ENCODE measurements around the gene WASF3.

Gene WASF3

DNA sequence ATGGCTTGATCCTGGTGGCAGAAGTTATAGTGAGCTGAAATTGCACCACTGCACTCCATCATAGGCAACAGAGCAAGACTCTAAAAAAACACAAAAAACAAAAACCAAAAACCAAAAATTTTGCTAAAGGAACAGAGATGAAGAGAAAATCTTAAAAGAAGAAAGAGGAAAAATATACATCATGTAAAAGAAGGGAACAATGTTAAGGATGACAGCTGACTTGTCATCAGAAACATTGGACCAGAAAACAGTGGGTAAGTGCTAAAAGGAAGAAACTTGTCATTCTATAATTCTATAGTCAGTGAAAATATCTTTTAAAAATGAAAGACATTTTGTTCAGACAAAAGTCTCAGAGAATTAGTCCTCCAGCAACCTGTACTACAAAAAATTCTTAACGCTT, 93.8 kb downstream of the WASF3 start:
- TF ChIP-seq, protein P1, sequence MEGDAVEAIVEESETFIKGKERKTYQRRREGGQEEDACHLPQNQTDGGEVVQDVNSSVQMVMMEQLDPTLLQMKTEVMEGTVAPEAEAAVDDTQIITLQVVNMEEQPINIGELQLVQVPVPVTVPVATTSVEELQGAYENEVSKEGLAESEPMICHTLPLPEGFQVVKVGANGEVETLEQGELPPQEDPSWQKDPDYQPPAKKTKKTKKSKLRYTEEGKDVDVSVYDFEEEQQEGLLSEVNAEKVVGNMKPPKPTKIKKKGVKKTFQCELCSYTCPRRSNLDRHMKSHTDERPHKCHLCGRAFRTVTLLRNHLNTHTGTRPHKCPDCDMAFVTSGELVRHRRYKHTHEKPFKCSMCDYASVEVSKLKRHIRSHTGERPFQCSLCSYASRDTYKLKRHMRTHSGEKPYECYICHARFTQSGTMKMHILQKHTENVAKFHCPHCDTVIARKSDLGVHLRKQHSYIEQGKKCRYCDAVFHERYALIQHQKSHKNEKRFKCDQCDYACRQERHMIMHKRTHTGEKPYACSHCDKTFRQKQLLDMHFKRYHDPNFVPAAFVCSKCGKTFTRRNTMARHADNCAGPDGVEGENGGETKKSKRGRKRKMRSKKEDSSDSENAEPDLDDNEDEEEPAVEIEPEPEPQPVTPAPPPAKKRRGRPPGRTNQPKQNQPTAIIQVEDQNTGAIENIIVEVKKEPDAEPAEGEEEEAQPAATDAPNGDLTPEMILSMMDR (IDR thresholded peaks at IDR 0.05; ENCODE audit: low read depth, low read length) = no peak
- no peak for TF ChIP-seq EZH2phosphoT487 (IDR thresholded peaks at IDR 0.05; ENCODE audit: low read depth)
- no peak overlapping the region for H3K4me2 ChIP-seq (ENCODE audit: low read length)
- no peak overlapping the region for H3K9ac ChIP-seq (ENCODE audit: low read length)
- H3K4me3 ChIP-seq (ENCODE audit: low read length) = no peak overlapping the region
- no peaks in the 10 kb centered on the region; the same call in 1 of the 2 replicates for H3K9me3 ChIP-seq (ENCODE audit: insufficient read depth, low read length)
- no peak overlapping the region for H2AFZ ChIP-seq (ENCODE audit: low read depth, low read length)
- H4K20me1 ChIP-seq (ENCODE audit: insufficient read depth, low read length) = no peaks in the 10 kb centered on the region
- H3K4me1 ChIP-seq (ENCODE audit: low read length) = no peaks in the 10 kb centered on the region
- no peaks in the 10 kb centered on the region for H3K36me3 ChIP-seq (replicated peaks; ENCODE audit: low read depth, low read length)
- H3K27me3 ChIP-seq (ENCODE audit: low read depth, low read length) = peaks cover 32% of the 10 kb centered on the region; the same call in 1 of the 2 replicates
- no peak overlapping the region for H3K27ac ChIP-seq (ENCODE audit: low read length)
- no peaks in the 10 kb centered on the region for H3K79me2 ChIP-seq (ENCODE audit: low read length)

DNA sequence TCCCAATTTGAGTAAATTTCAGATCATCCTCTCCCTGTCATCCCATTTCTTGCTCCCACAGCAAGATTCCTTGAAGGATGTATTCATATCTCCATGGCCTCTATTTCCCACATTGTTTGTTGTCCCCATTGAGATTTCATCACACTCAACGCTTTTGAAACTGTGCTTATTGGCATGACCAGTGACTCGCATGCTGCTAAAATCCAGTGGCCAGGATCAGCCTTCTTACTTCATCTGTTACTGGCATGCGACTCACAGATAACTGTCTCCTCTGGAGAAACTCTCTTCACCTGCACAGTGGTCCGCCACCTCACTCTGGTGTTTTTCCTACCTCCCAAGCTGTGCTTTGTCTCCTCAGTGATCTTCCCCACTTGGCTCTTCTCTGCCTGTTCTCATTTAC, 95.8 kb downstream of the WASF3 start:
- no peak overlapping the region for H3K9ac ChIP-seq (ENCODE audit: low read length)
- no peaks in the 10 kb centered on the region for H3K36me3 ChIP-seq (replicated peaks; ENCODE audit: low read depth, low read length)
- H3K79me2 ChIP-seq (ENCODE audit: low read length) = no peaks in the 10 kb centered on the region
- no peaks in the 10 kb centered on the region; the same call in 1 of the 2 replicates for H3K9me3 ChIP-seq (ENCODE audit: insufficient read depth, low read length)
- TF ChIP-seq, protein P1 (IDR thresholded peaks at IDR 0.05; ENCODE audit: low read depth, low read length) = no peak
- no peak for TF ChIP-seq EZH2phosphoT487 (IDR thresholded peaks at IDR 0.05; ENCODE audit: low read depth)
- no peak overlapping the region for H2AFZ ChIP-seq (ENCODE audit: low read depth, low read length)
- H3K27ac ChIP-seq (ENCODE audit: low read length) = no peak overlapping the region
- peaks cover 24% of the 10 kb centered on the region; the same call in 1 of the 2 replicates for H3K27me3 ChIP-seq (ENCODE audit: low read depth, low read length)
- no peaks in the 10 kb centered on the region for H3K4me1 ChIP-seq (ENCODE audit: low read length)
- no peak overlapping the region for H3K4me3 ChIP-seq (ENCODE audit: low read length)
- no peaks in the 10 kb centered on the region for H4K20me1 ChIP-seq (ENCODE audit: insufficient read depth, low read length)
- H3K4me2 ChIP-seq (ENCODE audit: low read length) = no peak overlapping the region

DNA sequence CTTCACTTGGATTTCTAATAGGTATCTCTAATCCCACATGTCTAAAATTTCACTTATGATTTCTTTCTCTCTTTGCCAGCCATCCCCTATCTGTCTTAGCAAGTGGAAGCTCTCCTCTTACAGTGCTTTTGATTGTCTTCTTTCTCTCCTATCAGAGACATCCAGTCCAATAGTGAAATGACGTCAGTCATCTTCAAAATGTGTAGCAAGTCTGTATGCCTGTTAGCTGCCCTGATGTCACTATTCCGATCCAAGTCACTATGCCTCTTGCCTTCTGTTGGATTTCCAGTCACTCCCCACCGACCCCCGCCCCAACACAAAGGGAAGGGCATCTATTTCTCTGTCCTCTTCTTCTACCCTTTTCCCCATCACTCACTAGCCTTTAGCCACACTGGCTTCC, 96.4 kb downstream of the WASF3 start:
- no peak for TF ChIP-seq EZH2phosphoT487 (IDR thresholded peaks at IDR 0.05; ENCODE audit: low read depth)
- TF ChIP-seq, protein P1 (IDR thresholded peaks at IDR 0.05; ENCODE audit: low read depth, low read length) = no peak
- Histone ChIP-seq H3K4me2 (ENCODE audit: low read length) (no peak overlapping the region), H3K9ac (ENCODE audit: low read length) (no peak overlapping the region), H4K20me1 (ENCODE audit: insufficient read depth, low read length) (no peaks in the 10 kb centered on the region), H3K36me3 (replicated peaks; ENCODE audit: low read depth, low read length) (no peaks in the 10 kb centered on the region), H3K9me3 (ENCODE audit: insufficient read depth, low read length) (no peaks in the 10 kb centered on the region; the same call in 1 of the 2 replicates), H2AFZ (ENCODE audit: low read depth, low read length) (no peak overlapping the region), H3K27ac (ENCODE audit: low read length) (no peak overlapping the region), H3K4me3 (ENCODE audit: low read length) (no peak overlapping the region), H3K27me3 (ENCODE audit: low read depth, low read length) (peaks cover 24% of the 10 kb centered on the region; the same call in 1 of the 2 replicates), H3K79me2 (ENCODE audit: low read length) (no peaks in the 10 kb centered on the region), H3K4me1 (ENCODE audit: low read length) (no peaks in the 10 kb centered on the region)

DNA sequence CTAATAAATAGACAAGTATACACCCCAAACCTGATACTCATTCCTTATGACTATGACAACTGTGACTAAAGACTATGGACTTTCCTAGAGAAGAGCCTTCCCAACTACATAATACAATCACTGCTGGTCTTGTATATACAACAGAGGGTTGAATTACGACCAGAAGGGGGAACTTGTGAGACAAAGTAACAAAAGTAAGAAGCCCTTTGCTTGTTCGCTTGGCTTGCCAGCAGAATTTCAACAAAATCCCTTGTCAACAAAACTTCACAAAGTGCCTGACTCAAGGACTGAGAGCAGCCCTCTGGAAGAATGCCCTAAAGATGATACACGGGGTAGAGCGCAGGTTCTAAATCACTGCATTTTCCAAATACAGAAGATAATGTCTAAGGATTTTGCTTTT, 99.4 kb downstream of the WASF3 start:
- H3K36me3 ChIP-seq (replicated peaks; ENCODE audit: low read depth, low read length) = no peaks in the 10 kb centered on the region
- peaks cover 6% of the 10 kb centered on the region; the same call in 1 of the 2 replicates for H3K4me1 ChIP-seq (ENCODE audit: low read length)
- no peaks in the 10 kb centered on the region for H3K9me3 ChIP-seq (ENCODE audit: insufficient read depth, low read length)
- no peaks in the 10 kb centered on the region for H3K79me2 ChIP-seq (ENCODE audit: low read length)
- no peak overlapping the region for H3K4me3 ChIP-seq (ENCODE audit: low read length)
- H3K9ac ChIP-seq (ENCODE audit: low read length) = no peak overlapping the region
- peaks cover 31% of the 10 kb centered on the region; the same call in 1 of the 2 replicates for H3K27me3 ChIP-seq (ENCODE audit: low read depth, low read length)
- no peak overlapping the region for H2AFZ ChIP-seq (ENCODE audit: low read depth, low read length)
- no peak for TF ChIP-seq EZH2phosphoT487 (IDR thresholded peaks at IDR 0.05; ENCODE audit: low read depth)
- TF ChIP-seq, protein P1 (IDR thresholded peaks at IDR 0.05; ENCODE audit: low read depth, low read length) = peak; percentile 46
- no peaks in the 10 kb centered on the region for H4K20me1 ChIP-seq (ENCODE audit: insufficient read depth, low read length)
- no peak overlapping the region for H3K27ac ChIP-seq (ENCODE audit: low read length)
- H3K4me2 ChIP-seq (ENCODE audit: low read length) = no peak overlapping the region
